HG03135 (cell line): ENCODE results near the gene EGFL6.
"Not testable (repeated sequence)": the region's sequence is repeated elsewhere in the genome, so short reads cannot be mapped to it uniquely, and the experiment has no call there.

Source experiments
- ATAC-seq: cut with Tn5 transposase; IDR thresholded peaks from one replicate; pipeline ENCODE4 v1.9.1; 2021; ENCODE audit warnings: mild to moderate bottlenecking, moderate library complexity; ENCODE audit not compliant: unreplicated experiment

Gene EGFL6

GRCh38 chrX:13590914-13591313 is 21.5 kb downstream of the EGFL6 start:
- no peak for ATAC-seq

GRCh38 chrX:13597874-13598273 is 28.5 kb downstream of the EGFL6 start:
- ATAC-seq: no peak

- ATAC-seq: no peak
Measured at GRCh38 chrX:13598877-13599276, 29.5 kb downstream of the EGFL6 start.

GRCh38 chrX:13599491-13599890 is 30.1 kb downstream of the EGFL6 start:
- ATAC-seq: no peak

- no peak for ATAC-seq
Measured at GRCh38 chrX:13605611-13606010, 36.2 kb downstream of the EGFL6 start.

GRCh38 chrX:13607331-13607995 is 38.1 kb downstream of the EGFL6 start:
- no peak for ATAC-seq

GRCh38 chrX:13607996-13608365 is 38.6 kb downstream of the EGFL6 start:
- no peak for ATAC-seq

- no peak for ATAC-seq
Measured at GRCh38 chrX:13614154-13614553, 44.8 kb downstream of the EGFL6 start.

- no peak for ATAC-seq
Measured at GRCh38 chrX:13620207-13620606, 50.8 kb downstream of the EGFL6 start.

GRCh38 chrX:13622401-13622964 is 53.1 kb downstream of the EGFL6 start:
- ATAC-seq: no peak

- ATAC-seq: no peak
Measured at GRCh38 chrX:13627306-13627705, 57.9 kb downstream of the EGFL6 start.

GRCh38 chrX:13637224-13637623 is 67.8 kb downstream of the EGFL6 start:
- not testable (repeated sequence) for ATAC-seq

GRCh38 chrX:13638021-13638420 is 68.6 kb downstream of the EGFL6 start:
- no peak for ATAC-seq

GRCh38 chrX:13638826-13639225 is 69.4 kb downstream of the EGFL6 start:
- ATAC-seq: no peak

GRCh38 chrX:13641684-13642083 is 72.3 kb downstream of the EGFL6 start:
- not testable (repeated sequence) for ATAC-seq

GRCh38 chrX:13645464-13646153 is 76.2 kb downstream of the EGFL6 start:
- no peak for ATAC-seq

- no peak for ATAC-seq
Measured at GRCh38 chrX:13646154-13646549, 76.8 kb downstream of the EGFL6 start.

GRCh38 chrX:13647709-13648212 is 78.4 kb downstream of the EGFL6 start:
- no peak for ATAC-seq

- not testable (repeated sequence) for ATAC-seq
Measured at GRCh38 chrX:13648336-13648735, 78.9 kb downstream of the EGFL6 start.

GRCh38 chrX:13649838-13650237 is 80.4 kb downstream of the EGFL6 start:
- ATAC-seq: no peak

- no peak for ATAC-seq
Measured at GRCh38 chrX:13650318-13650717, 80.9 kb downstream of the EGFL6 start.

- no peak for ATAC-seq
Measured at GRCh38 chrX:13651150-13651549, 81.7 kb downstream of the EGFL6 start.
